ENCODE measurements around the gene ADGB.

ADGB gene

DNA sequence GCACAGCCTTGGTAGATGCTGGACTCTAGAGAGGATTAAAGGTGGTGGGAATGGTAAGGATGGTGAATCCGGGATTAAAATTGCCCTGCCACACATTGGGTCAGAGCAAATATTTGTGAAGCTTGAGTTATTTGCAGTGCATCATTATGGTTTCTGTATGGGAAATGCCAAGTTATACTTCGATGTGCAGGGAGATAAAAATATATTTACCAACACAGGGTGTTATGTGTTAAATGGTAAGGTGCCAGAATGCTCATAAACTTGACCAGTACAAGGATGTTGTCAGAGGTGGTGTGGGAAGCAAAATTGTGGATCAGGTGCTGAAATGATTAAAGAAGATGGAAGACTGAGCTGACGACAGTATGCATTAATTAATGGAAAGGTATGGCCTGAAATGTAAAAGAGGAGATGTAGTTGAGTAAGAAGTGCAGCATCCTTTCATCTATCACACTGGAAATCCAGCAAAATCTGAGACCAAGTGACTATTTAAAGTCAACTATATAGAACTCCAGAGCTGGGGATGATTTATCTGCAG, 262.3 kb downstream of the ADGB start:
- no peak for DNase-seq (ENCODE audit: low spot score)

DNA sequence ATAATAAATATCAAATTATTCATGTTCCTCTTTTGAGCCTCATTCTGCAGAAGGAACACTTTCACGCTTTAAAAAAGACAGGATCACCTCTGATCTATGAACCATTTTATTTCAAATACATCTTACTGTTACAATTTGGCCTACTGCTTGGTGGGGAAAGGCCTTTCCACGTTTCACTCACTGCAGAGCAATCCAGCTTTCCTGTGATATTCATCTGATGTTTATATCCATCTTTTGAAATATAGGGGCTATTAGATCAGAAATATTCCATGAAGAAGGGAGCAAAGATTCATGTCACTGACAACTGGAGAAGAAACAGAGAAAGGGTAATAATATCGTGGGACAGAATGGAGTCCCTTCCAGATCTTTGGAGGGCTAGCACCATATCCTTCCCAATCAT, 262.9 kb downstream of the ADGB start:
- DNase-seq (ENCODE audit: low spot score), result no peak

DNA sequence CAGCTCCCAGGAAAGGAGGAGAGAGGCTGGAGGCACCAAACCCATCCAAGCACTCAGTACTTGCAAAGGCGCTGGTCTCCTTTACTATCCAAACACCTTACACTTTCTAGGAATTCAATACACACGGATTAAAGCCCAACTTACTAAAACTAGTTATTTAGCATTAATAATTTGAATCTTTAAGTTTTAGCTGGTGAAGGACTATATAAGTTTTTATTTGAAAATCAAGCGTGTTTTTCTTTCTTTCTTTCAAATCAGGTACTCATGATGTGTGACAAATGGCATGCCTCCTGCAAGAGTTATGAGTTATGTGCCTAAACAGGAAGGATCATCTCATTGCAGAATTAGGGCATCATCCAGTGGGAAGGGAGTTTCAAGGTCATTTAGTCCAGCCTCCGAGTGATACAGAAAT, 263.7 kb downstream of the ADGB start:
- no peak for DNase-seq (ENCODE audit: low spot score)

DNA sequence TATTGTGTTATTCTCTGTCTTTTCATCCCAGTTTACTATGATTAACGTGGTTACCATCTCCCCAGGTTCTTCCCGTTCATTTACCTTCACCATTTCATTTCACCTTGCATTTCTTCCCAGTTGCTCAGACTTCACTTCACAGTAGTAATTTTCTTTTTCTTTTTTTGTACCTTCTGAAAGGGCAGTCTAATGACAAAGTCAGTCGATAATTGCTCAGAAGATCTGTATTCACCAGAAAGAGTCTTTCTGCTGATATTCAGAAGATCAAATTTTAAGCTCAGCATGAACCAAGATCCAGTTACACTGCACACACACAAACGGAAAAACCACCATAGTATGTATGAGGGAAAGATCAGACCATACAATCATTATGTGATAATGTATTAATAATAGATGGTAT, 265.5 kb downstream of the ADGB start:
- DNase-seq (ENCODE audit: low spot score), result no peak

DNA sequence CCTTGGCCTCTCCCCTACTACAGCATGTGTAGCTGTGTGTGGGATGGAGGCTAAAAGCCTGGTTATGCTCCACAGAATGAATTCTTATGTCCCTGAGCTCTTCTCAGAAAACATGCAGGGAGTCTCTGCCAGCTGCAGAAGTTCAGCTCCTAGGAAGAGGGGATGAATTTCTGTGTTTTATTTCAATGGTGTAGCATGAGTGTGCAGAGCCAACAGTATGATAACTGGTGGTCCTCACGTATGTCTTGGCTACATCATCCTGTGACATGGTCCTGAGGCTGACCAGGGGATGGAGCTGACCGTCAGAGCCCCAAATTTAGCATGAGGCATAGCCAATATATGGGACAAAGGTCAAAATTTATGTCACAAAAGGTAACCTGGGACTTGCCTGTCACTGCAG, 266.1 kb downstream of the ADGB start:
- DNase-seq (ENCODE audit: low spot score), result no peak

All from GM03348 (cell line).